ENCODE data around the gene PSME2. TPM values are rescaled to one million over a fixed set of nuclear protein-coding genes. Genes with fewer than 3 reads are reported as not detected.

Gene PSME2
- total RNA-seq, 1 donor from 2014 or later, result 108 TPM

- DNase-seq, result no peak
Observed at GRCh38 chr14:24133735-24134134, 12.7 kb downstream of the PSME2 start.

GRCh38 chr14:24132976-24133375, 13.4 kb downstream of the PSME2 start:
- DNase-seq, result no peak

- no peak for DNase-seq
Observed at GRCh38 chr14:24132061-24132685, 14.2 kb downstream of the PSME2 start.

GRCh38 chr14:24131549-24131966, 14.9 kb downstream of the PSME2 start:
- DNase-seq, result no peak

GRCh38 chr14:24130717-24131548, 15.5 kb downstream of the PSME2 start:
- DNase-seq, result no peak

GRCh38 chr14:24130380-24130716, 16.1 kb downstream of the PSME2 start, which contains the start of gene FITM1:
FITM1 (plus strand) TSS chr14:24130659; CDS start chr14:24131564, 905 bp downstream.
- no peak for DNase-seq

GRCh38 chr14:24129410-24129998, 16.9 kb downstream of the PSME2 start:
- DNase-seq, result no peak

- DNase-seq, result no peak
Observed at GRCh38 chr14:24127673-24128072, 18.7 kb downstream of the PSME2 start.

- DNase-seq, result no peak
Observed at GRCh38 chr14:24126939-24127338, 19.5 kb downstream of the PSME2 start.

- DNase-seq, result no peak
Observed at GRCh38 chr14:24123424-24124417, 22.7 kb downstream of the PSME2 start.

GRCh38 chr14:24122898-24123297, 23.5 kb downstream of the PSME2 start:
- no peak for DNase-seq

GRCh38 chr14:24122416-24122815, 24.0 kb downstream of the PSME2 start:
- no peak for DNase-seq

GRCh38 chr14:24121210-24121609, 25.2 kb downstream of the PSME2 start:
- no peak for DNase-seq

- DNase-seq, result no peak
Observed at GRCh38 chr14:24119691-24120090, 26.7 kb downstream of the PSME2 start.

GRCh38 chr14:24117179-24117578, 29.2 kb downstream of the PSME2 start:
- no peak for DNase-seq

GRCh38 chr14:24116128-24116814, 30.1 kb downstream of the PSME2 start:
- no peak for DNase-seq

GRCh38 chr14:24115422-24116127, 30.8 kb downstream of the PSME2 start:
- no peak for DNase-seq

- peak; percentile 100 for DNase-seq
Observed at GRCh38 chr14:24114532-24115421, 31.6 kb downstream of the PSME2 start, which contains the start of the genes DCAF11 and NRL. DCAF11 (plus strand) TSS chr14:24114777; CDS start chr14:24115595, 818 bp downstream. NRL (minus strand) TSS chr14:24114949; CDS start chr14:24082848, 32,101 bp downstream.

- peak; percentile 71 for DNase-seq
Observed at GRCh38 chr14:24113801-24114531, 32.4 kb downstream of the PSME2 start.
